GM18858 (cell line): Measurements from ENCODE around the gene LSM14B.
"Not testable (repeated sequence)": the region's sequence is repeated elsewhere in the genome, so short reads cannot be mapped to it uniquely, and the experiment has no call there.

Experiments
- ATAC-seq: cut with Tn5 transposase; IDR thresholded peaks from one replicate; pipeline ENCODE4 v1.9.1; 2021; ENCODE audit not compliant: unreplicated experiment

LSM14B gene

DNA sequence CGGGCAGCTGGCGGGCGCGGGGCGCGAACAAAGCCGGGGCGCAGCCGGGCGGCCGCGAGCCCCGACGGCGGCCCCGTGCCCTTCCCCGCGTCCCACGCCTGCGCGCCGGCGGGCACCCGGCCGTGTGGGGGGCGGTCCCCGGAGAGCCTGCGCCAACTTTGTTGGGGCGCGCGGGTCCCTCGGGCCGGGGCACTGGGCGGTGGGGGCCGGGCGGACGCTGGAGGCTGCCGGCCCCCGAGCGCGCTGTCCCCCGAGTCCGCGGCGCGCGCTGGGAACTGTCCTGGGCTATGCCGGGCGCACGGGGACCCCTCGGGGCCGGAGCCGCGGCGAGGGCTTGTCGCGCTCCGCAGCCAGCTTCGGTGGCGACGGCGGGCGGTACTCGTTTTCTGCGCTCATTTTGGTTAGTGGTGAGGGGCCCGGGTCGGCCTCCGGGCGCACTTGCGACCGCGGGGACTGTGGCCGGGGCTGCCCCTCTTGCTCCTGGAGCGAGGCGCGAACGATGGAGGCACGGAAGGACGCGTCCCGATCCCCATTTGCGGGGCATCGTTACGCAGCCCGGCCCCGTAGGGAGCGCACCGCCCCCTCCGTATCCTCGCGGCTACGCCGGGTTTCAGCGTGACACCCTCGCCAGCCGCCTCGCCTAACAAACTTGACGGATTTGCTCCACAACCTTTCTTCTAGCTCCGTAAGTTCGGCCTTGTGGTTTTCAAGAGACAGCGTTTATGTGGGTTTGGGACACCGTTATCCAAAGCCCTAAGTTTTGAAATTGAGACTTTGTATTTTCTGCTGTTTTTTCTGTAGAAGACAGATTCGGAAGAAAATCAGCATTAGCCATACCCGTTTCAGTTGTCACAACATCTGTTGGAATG lies 21.9 kb downstream of the LSM14B start:
- ATAC-seq: peak; percentile 5

DNA sequence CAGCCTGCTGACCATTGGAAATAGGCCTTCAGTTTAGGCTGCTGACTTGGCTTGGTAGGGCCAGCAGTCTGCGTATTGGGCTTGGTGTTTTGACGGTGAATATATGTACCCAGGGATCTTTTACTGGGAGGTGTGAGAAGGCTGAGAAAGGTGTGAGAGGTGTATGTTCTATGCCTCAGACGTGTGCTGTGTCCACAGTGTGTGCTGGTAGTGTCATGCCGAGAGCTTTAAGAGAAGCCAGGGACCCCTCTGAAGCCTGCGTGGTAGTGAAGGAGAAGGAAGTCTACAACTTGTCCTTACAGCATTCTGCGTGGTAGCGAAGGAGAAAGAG lies 23.4 kb downstream of the LSM14B start:
- ATAC-seq: no peak

DNA sequence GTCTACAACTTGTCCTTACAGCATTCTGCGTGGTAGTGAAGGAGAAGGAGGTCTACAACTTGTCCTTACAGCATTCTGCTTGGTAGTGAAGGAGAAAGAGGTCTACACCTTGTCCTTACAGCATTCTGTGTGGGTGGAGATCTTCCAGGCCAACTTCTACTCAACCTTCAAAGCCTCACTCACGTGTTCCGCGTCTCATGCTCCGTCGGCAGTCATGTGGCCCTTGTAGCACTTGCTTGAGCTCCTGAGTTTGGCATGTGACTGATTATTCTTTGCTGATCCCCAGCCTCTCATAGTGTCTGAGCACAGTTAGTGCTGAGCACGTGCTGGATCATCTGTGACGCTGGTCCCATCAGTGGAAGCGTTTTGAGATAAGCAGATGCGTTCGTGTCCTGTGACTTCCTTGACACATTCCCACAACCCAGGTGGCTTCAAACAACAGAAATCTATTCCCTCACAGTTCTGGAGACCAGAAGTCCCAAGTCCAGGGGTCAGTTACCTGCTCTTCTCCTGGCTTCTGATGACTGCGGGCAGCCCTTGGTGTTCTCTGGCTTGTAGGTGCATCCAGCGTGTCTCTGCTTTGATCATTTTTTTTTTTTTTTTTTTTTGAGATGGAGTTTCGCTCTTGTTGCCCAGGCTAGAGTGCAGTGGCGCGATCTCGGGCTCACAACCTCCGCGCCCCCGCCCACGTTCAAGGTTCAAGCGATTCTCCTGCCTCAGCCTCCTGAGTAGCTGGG lies 23.9 kb downstream of the LSM14B start:
- no peak for ATAC-seq

- no peak for ATAC-seq
These were observed 24.9 kb downstream of the LSM14B start for GRCh38 chr20:62147125-62147524.

GRCh38 chr20:62147528-62147927 lies 25.3 kb downstream of the LSM14B start:
- ATAC-seq: no peak

GRCh38 chr20:62148383-62148782 lies 26.1 kb downstream of the LSM14B start:
- not testable (repeated sequence) for ATAC-seq

DNA sequence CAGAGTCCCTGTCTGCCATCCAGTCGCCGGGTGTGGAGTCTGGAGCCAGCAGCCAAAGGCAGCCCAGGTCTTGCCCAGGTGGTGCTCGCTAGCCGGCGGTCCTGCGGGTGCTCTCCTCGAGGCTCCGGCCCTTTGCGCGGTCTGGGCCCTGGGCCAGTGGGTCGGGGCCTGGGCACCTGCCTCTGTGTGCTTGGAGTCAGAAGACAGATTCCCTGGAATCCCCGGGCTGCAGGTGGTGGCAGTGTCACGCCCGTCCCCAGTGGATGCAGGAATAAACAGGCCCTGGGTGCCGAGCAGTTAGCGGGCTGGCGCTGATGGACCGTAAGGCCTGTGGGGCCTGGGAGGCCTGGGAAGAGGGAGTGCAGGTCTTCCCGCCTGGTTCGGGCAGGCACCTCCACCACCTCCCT lies 26.6 kb downstream of the LSM14B start:
- ATAC-seq: no peak

GRCh38 chr20:62149532-62150309 lies 27.4 kb downstream of the LSM14B start:
- no peak for ATAC-seq

- ATAC-seq: no peak
These were observed 28.0 kb downstream of the LSM14B start for GRCh38 chr20:62150310-62150575.

DNA sequence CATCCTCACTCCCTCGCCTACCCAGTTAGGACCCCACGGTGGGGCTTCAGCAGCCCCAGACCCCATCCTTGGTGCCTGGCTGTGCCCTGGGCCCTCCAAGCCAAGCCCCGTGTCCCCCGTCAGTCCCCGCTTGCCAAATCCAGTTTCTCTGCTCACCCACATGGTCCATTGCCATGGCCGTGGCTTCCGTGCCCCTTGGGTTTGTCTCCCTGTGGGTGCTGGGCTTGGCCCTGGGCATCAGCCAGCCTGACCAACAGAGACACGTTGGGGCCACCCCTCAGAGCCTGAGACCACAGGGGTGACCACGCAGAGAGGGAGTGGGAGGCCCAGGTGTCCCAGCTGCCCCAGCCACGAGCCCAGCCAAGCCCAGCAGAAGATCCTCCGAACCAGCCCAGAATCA lies 28.9 kb downstream of the LSM14B start:
- no peak for ATAC-seq

DNA sequence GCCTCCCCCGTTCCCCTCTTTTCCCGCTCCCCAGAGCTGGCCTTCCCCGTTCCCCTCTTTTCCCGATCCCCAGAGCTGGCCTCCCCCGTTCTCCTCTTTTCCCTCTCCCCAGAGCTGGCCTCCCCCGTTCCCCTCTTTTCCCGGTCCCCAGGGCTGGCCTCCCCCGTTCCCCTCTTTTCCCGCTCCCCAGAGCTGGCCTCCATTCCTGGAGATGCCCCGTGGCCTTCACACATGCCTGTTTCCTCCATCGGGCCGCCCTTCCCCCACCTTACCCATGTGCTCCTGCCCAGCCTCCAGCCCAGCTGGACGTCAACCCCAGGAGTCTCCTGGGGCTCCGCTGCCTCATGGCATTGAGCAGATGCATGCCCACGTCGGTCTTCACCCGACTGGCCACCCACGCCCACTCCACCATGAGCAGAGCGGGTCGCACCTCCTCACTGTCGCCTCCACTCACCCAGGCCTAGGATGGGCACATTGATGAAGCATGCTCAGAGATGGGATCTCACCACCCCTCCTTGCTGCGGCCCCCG lies 29.6 kb downstream of the LSM14B start:
- ATAC-seq: no peak

GRCh38 chr20:62155428-62156253 lies 33.4 kb downstream of the LSM14B start:
- ATAC-seq: no peak

DNA sequence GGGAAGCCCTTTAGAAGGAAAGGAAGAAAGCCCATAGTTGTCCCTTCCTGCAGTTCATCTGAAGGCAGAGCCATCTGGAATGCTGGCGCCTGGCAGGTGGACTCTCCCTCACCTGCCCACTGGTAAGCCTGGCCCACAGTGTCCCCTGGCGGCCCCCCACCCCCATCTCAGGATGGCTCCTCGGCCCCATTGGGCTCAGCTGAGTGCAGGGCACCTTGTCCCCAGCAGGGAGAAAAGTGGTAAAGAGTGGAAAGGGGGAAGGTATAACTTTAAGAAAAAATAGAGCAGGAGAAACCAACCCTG lies 33.9 kb downstream of the LSM14B start:
- no peak for ATAC-seq

DNA sequence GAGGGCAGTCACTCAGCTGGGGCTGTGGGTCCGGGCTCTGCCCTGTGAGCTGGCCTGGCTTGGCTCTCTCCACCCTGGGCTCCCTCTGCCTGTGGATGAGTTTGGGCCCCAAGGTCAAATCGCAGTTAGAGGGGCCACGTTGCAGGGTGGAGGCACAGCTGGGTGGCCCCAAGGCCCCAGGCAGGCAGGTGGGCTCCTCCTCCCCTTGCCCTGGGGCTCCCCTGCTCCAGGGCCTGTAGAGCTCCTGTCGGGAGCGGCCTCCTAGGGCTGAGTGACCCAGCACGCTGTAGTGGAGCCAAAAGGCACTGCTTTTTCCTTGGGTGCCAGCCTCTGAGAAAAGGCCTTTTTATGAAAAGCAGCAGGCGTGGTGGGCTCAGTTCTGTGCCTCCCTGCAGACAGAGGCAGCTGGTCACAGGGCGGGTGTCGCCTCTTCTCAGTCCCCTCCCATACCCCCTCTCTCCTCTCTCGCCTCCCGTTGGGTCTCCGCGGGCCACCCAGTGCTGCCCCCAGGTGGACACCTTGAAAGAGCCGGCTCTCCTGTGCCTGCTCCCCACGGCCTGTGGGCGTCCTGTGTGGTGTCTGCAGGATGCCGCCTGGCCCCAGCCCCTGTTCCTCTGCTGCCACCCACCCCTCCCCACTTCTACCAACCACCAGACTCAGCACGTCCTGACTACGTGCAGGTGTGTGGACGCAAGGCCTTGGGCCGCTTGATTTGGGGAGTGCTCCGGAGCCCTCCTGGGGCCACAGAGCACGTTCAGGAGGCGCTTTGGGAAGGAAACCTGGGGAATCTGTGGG lies 34.5 kb downstream of the LSM14B start:
- no peak for ATAC-seq

DNA sequence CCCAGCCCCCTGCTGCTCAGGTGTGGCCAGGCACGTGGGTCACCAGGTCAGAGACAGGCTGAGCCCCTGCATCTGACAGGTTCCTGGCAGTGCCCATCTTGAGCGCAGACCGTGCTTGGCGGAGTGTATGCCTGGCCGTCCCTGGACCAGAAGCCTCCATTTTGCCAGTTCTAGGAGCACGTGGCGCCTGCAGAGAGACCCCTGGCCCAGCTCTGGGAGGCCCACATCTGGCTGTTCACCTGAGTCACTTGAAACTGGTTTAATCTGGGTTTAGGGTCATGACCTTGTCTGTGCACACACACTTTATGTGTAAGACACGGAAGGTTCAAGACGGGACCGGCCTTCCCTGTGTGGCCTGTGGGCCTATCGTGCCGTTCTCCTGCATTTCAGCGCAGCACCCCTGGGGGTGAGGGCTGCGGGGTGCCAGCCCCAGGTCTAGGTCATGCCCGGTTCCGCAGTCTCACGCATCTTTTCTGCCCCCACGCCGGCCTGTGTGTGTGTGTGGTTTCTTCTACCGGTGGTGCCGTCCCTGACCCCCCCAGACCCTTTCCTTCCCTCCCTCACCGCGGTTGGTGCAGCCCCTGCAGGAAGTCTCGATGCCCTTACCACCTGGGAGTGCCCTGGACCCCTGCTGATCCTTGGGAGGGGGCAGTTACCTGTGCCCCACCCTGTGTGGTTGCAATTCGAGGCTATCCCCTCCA lies 35.3 kb downstream of the LSM14B start:
- no peak for ATAC-seq

DNA sequence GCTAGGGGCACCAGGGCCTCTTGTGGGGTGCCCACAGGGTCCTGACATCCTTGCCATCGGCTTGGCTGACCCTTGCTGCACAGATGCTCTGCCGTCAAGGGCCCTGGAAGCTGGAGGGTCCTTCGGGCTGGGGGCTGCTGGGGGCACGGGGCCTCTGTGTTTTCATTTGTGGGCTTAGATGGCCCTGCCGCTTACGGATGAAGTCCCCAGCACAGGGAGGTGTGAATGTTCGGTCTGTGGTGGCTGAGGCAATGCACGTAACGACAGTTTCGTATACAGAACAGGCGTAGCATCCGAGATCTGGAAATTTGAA lies 35.8 kb downstream of the LSM14B start:
- ATAC-seq: no peak

GRCh38 chr20:62158541-62158940 lies 36.3 kb downstream of the LSM14B start:
- no peak for ATAC-seq

GRCh38 chr20:62159052-62159451 lies 36.8 kb downstream of the LSM14B start:
- no peak for ATAC-seq

DNA sequence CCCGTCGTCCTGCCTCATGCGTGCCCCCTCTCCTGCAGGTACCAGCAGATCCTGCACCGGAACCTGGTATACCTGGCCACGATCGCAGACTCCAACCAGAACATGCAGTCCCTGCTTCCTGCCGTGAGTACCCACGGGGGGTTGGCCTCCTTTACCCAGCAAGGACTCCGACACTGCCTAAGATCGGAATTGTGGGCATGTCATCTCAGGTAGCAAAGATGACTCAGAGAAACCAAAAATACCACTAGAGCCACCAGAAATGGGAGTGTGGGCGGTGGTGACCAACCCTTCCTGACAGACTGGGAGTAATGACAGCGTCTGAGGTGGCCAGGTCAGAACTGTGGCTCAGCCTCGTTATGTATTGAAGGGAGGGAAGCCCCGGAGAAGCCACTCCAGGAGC lies 37.6 kb downstream of the LSM14B start:
- ATAC-seq: no peak

- ATAC-seq: no peak
These were observed 38.0 kb downstream of the LSM14B start for GRCh38 chr20:62160253-62160652.
